CD14-positive monocyte (primary cell): ENCODE results near the gene FGFR1OP2. TPM values are rescaled to one million over a fixed set of nuclear protein-coding genes. Genes with fewer than 3 reads are reported as not detected.

Source experiments
- DNase-seq, 3 donors: peaks; one replicate each; pipeline ENCODE4 v3.0.0-alpha.2; 2011 to 2022
- H2AFZ ChIP-seq: 2 replicates; pipeline ENCODE4 v1.6.0; 2012; ENCODE audit warnings: mild to moderate bottlenecking, low read depth, low read length, inconsistent platforms; ENCODE audit not compliant: insufficient read depth, poor library complexity, severe bottlenecking
- H3K27ac ChIP-seq, 2 donors: 1 replicate in 1 of 2; 2 replicates in 1 of 2; pipeline ENCODE4 v1.5.1; 2012 to 2013; ENCODE audit warnings: low read length in 2 of 2, control low read depth in 1 of 2, inconsistent platforms in 1 of 2, low read depth in 1 of 2, mild to moderate bottlenecking in 1 of 2
- H3K27me3 ChIP-seq, 2 donors: one replicate each; pipeline versions ENCODE4 v1.6.0 to v1.6.1; 2011 to 2013; ENCODE audit warnings: low read length in 2 of 2; ENCODE audit not compliant: control insufficient read depth in 2 of 2, insufficient read depth in 2 of 2
- H3K36me3 ChIP-seq, 2 donors: replicated peaks in 1 of 2; 1 replicate in 1 of 2; 2 replicates in 1 of 2; pipeline versions ENCODE4 v1.5.1 to v1.6.1; 2012 to 2013; ENCODE audit warnings: low read length in 2 of 2, control low read depth in 1 of 2, inconsistent platforms in 1 of 2, mild to moderate bottlenecking in 1 of 2; ENCODE audit not compliant: insufficient read depth in 2 of 2, control insufficient read depth in 1 of 2
- H3K4me1 ChIP-seq, 2 donors: 1 replicate in 1 of 2; 2 replicates in 1 of 2; pipeline versions ENCODE4 v1.5.1 to v1.6.1; 2012 to 2013; ENCODE audit warnings: low read length in 2 of 2, control low read depth in 1 of 2, inconsistent platforms in 1 of 2, mild to moderate bottlenecking in 1 of 2, moderate library complexity in 1 of 2; ENCODE audit not compliant: insufficient read depth in 2 of 2, control insufficient read depth in 1 of 2
- H3K4me2 ChIP-seq: replicated peaks from 2 replicates; pipeline ENCODE3; 2012; ENCODE audit warnings: low read length, moderate library complexity, mild to moderate bottlenecking; ENCODE audit not compliant: poor library complexity, severe bottlenecking; ENCODE audit errors: extremely low read depth
- H3K4me3 ChIP-seq, 3 experiments: fragments of 200-600 bp in 1 of 3; sonication (generic) in 1 of 3; replicated peaks in 1 of 3; 1 replicate in 2 of 3; 2 replicates in 1 of 3; pipeline ENCODE4 v1.5.1; 2011 to 2013; ENCODE audit warnings: low read length in 3 of 3, mild to moderate bottlenecking in 3 of 3, control low read depth in 2 of 3, low read depth in 2 of 3, inconsistent platforms in 1 of 3, moderate library complexity in 1 of 3
- H3K79me2 ChIP-seq: 2 replicates; pipeline ENCODE4 v1.6.0; 2012; ENCODE audit warnings: mild to moderate bottlenecking, control low read depth, inconsistent platforms, low read length, moderate library complexity; ENCODE audit not compliant: insufficient read depth
- H3K9ac ChIP-seq: 2 replicates; pipeline ENCODE4 v1.6.0; 2017; ENCODE audit warnings: low read length, mild to moderate bottlenecking; ENCODE audit not compliant: insufficient read depth, poor library complexity, severe bottlenecking
- H3K9me3 ChIP-seq, 2 donors: replicated peaks in 1 of 2; 1 replicate in 1 of 2; 2 replicates in 1 of 2; pipeline versions ENCODE4 v1.5.1 to v1.6.1; 2012 to 2013; ENCODE audit warnings: low read length in 2 of 2, control low read depth in 1 of 2; ENCODE audit not compliant: control insufficient read depth in 1 of 2, insufficient read depth in 1 of 2
- H4K20me1 ChIP-seq: 2 replicates; pipeline ENCODE4 v1.6.0; 2012; ENCODE audit warnings: mild to moderate bottlenecking, low read length, control low read depth, moderate library complexity; ENCODE audit not compliant: insufficient read depth
- H3K27ac Mint-ChIP-seq, 7 donors: one replicate each; pipeline ENCODE4 v1.8.0; 2020; ENCODE audit warnings: mild to moderate bottlenecking in 7 of 7, mixed read lengths in 7 of 7, moderate library complexity in 6 of 7, inconsistent platforms in 2 of 7
- H3K27me3 Mint-ChIP-seq, 3 donors: one replicate each; pipeline ENCODE4 v1.8.0; 2021 to 2022; ENCODE audit warnings: low read depth in 3 of 3, mild to moderate bottlenecking in 3 of 3, mixed read lengths in 3 of 3, moderate library complexity in 3 of 3, inconsistent platforms in 1 of 3
- H3K36me3 Mint-ChIP-seq, 2 donors: one replicate each; pipeline ENCODE4 v1.8.0; 2020; ENCODE audit warnings: mixed read lengths in 2 of 2, inconsistent platforms in 1 of 2, mild to moderate bottlenecking in 1 of 2
- H3K4me1 Mint-ChIP-seq: one replicate; pipeline ENCODE4 v1.8.0; 2020; ENCODE audit warnings: mild to moderate bottlenecking, mixed read lengths
- H3K4me3 Mint-ChIP-seq, 2 donors: one replicate each; pipeline ENCODE4 v1.8.0; 2020; ENCODE audit warnings: mild to moderate bottlenecking in 2 of 2, mixed read lengths in 2 of 2, moderate library complexity in 1 of 2
- H3K9me3 Mint-ChIP-seq, 7 donors: one replicate each; pipeline ENCODE4 v1.8.0; 2020 to 2022; ENCODE audit warnings: mixed read lengths in 7 of 7, mild to moderate bottlenecking in 6 of 7, moderate library complexity in 6 of 7, inconsistent platforms in 2 of 7
- CTCF ChIP-seq: fragments of 200-600 bp; IDR thresholded peaks from one replicate; pipeline ENCODE4 v1.8.0; 2022; ENCODE audit warnings: antibody characterized with exemption, mild to moderate bottlenecking
- WGBS: methylation state at CpG from one replicate; pipeline ENCODE4 v1.1.5; 2013; ENCODE audit warnings: missing lambda C conversion rate; ENCODE audit not compliant: insufficient coverage; 5-methylcytosine and 5-hydroxymethylcytosine counted together
- intact Hi-C, 2 donors: fragments of 100-400 bp; cut with micrococcal nuclease; formaldehyde crosslinking; loops; one replicate each; pipeline versions ENCODE4 v1.15.0 to v1.15.1; 2023
- polyA plus RNA-seq, 3 donors: library from polyadenylated mRNA; depleted of rRNA in 1 of 3; unstranded in 2 of 3; stranded (reverse) in 1 of 3; fragments of 300-500 nt in 2 of 3; fragments of >200 nt in 1 of 3; fragmentation: Illumina TruSeq in 2 of 3; gene quantifications; 1 replicate in 2 of 3; 2 replicates in 1 of 3; pipeline ENCODE4 v1.2.3, GENCODE V29; 2012 to 2021

Gene FGFR1OP2
- polyA plus RNA-seq, 3 donors, result 29.8 to 68.9 (median 66.4) TPM

GRCh38 chr12:26971963-26972362 is 33.7 kb downstream of the FGFR1OP2 start:
- intact Hi-C loops, result no loop called here
- H3K4me3 ChIP-seq, result no peak overlapping the region
- Mint-ChIP-seq H3K36me3 (peaks cover 46 to 58% of the 10 kb centered on the region in 2 donors), H3K9me3 (no peaks in the 10 kb centered on the region), H3K27ac (no peak overlapping the region), H3K27me3 (no peaks in the 10 kb centered on the region), H3K4me3 (no peak overlapping the region), H3K4me1 (peaks cover 7% of the 10 kb centered on the region)
- WGBS, result no CpG with 5 or more reads among the region's 2 CpGs
- no peak overlapping the region for H2AFZ ChIP-seq
- H3K27me3 ChIP-seq, result no peaks in the 10 kb centered on the region
- H3K79me2 ChIP-seq, result no peaks in the 10 kb centered on the region
- no peak overlapping the region for H3K9ac ChIP-seq
- no peak for TF ChIP-seq CTCF
- H3K36me3 ChIP-seq, result peaks cover 44 to 88% of the 10 kb centered on the region in 2 donors
- no peak overlapping the region for H3K27ac ChIP-seq
- H3K9me3 ChIP-seq, result no peaks in the 10 kb centered on the region
- DNase-seq, result no peak
- no peaks in the 10 kb centered on the region for H4K20me1 ChIP-seq
- H3K4me1 ChIP-seq, result peaks cover 7% of the 10 kb centered on the region in 2 donors
- no peak overlapping the region for H3K4me2 ChIP-seq

GRCh38 chr12:26976687-26977086 is 38.4 kb downstream of the FGFR1OP2 start:
- H3K4me1 Mint-ChIP-seq, result peaks cover 8% of the 10 kb centered on the region
- no peaks in the 10 kb centered on the region for H3K9me3 Mint-ChIP-seq
- WGBS, result 0% methylated on average over 1 of the region's 2 CpGs
- Histone ChIP-seq H3K27ac (peak overlapping the region in 1 of 2 donors; percentile 39), H3K4me2 (no peak overlapping the region), H3K4me3 (no peak overlapping the region), H3K9ac (no peak overlapping the region), H2AFZ (no peak overlapping the region), H3K9me3 (no peaks in the 10 kb centered on the region), H3K27me3 (no peaks in the 10 kb centered on the region), H4K20me1 (no peaks in the 10 kb centered on the region), H3K4me1 (peaks cover 9% of the 10 kb centered on the region in 2 donors), H3K79me2 (no peaks in the 10 kb centered on the region), H3K36me3 (peaks cover 55 to 91% of the 10 kb centered on the region in 2 donors)
- no peak overlapping the region for H3K4me3 Mint-ChIP-seq
- DNase-seq, result peak; percentile 36 to 57 (median 55)
- peaks cover 48 to 62% of the 10 kb centered on the region in 2 donors for H3K36me3 Mint-ChIP-seq
- intact Hi-C loops, result no loop called here
- no peak for TF ChIP-seq CTCF
- no peaks in the 10 kb centered on the region for H3K27me3 Mint-ChIP-seq
- H3K27ac Mint-ChIP-seq, result peak overlapping the region in 5 of 7 donors; percentile 4 to 68 (median 64)
